HepG2 (cell line): ENCODE measurements around the gene NINJ2. TPM values are rescaled to one million over a fixed set of nuclear protein-coding genes. Genes with fewer than 3 reads are reported as not detected.

ENCODE experiments used
- ATAC-seq: fragments of 200-7000 bp; cut with Tn5 transposase; 3 replicates; pipeline ENCODE4 v1.9.1; 2020; ENCODE audit warnings: mild to moderate bottlenecking, moderate library complexity
- BruUV-seq: library from RNA; stranded (reverse); fragments of 400-500 nt; replicated peaks from 2 replicates; lab custom pipeline; 2021; lab: Mats Ljungman, UMichigan
- CTCF ChIA-PET: fragments of 300-600 bp; formaldehyde crosslinking; extraction: SDS; loops from one replicate; lab custom pipeline; 2021; ENCODE audit warnings: low total read pairs, inconsistent platforms, low intra/inter-chr PET ratio; lab: Yijun Ruan, JAX
- POLR2A ChIA-PET: fragments of 350-600 bp; sonication (Branson Sonifier 250); formaldehyde crosslinking; loops from one replicate; lab custom pipeline; 2020; ENCODE audit warnings: antibody characterized with exemption, inconsistent platforms; lab: Yijun Ruan, JAX
- DNase-seq: peaks from one replicate; pipeline ENCODE4 v3.0.0-alpha.2; 2015; ENCODE audit warnings: low spot score
- FAIRE-seq: peaks from 3 replicates; lab custom pipeline; 2011; peaks lifted over from hg19 to GRCh38; lab: Jason Lieb, UNC
- H2AFZ ChIP-seq: one replicate; pipeline ENCODE4 v1.6.1; 2011; ENCODE audit warnings: low read length, inconsistent platforms
- H3K27ac ChIP-seq: fragments of 300-600 bp; 3 replicates; pipeline ENCODE4 v1.8.0; 2011; ENCODE audit warnings: mixed run types, mild to moderate bottlenecking, mixed read lengths, low read length, inconsistent platforms; ENCODE audit not compliant: insufficient read depth; ENCODE audit errors: extremely low read length
- H3K27me3 ChIP-seq, 2 experiments: fragments of 200-600 bp in 1 of 2; 2 replicates in 1 of 2; 3 replicates in 1 of 2; pipeline versions ENCODE4 v1.6.0 to v1.8.0; 2011; ENCODE audit warnings: low read length in 2 of 2, mild to moderate bottlenecking in 2 of 2, moderate library complexity in 2 of 2, inconsistent platforms in 1 of 2; ENCODE audit not compliant: insufficient read depth in 2 of 2, control insufficient read depth in 1 of 2
- H3K36me3 ChIP-seq, 2 experiments: fragments of 200-600 bp in 1 of 2; replicated peaks in 1 of 2; 2 replicates in 1 of 2; 3 replicates in 1 of 2; pipeline versions ENCODE4 v1.5.1 to v1.8.0; 2011; ENCODE audit warnings: low read length in 2 of 2, inconsistent platforms in 1 of 2; ENCODE audit not compliant: insufficient read depth in 2 of 2, control insufficient read depth in 1 of 2
- H3K4me1 ChIP-seq: 2 replicates; pipeline ENCODE4 v1.5.1; 2012; ENCODE audit warnings: low read length, inconsistent platforms; ENCODE audit not compliant: insufficient read depth
- H3K4me2 ChIP-seq: 2 replicates; pipeline ENCODE4 v1.6.0; 2011; ENCODE audit warnings: low read depth, low read length, inconsistent platforms
- H3K4me3 ChIP-seq, 3 experiments: fragments of 200-600 bp in 1 of 3; sonication (generic), shearing (Covaris generic) in 1 of 3; replicated peaks in 1 of 3; 2 replicates each; pipeline ENCODE4 v1.5.1; 2011 to 2016; ENCODE audit warnings: low read length in 3 of 3, inconsistent platforms in 2 of 3, low read depth in 2 of 3, mild to moderate bottlenecking in 2 of 3, control low read depth in 1 of 3, mixed read lengths in 1 of 3; ENCODE audit not compliant: insufficient read depth in 1 of 3
- H3K79me2 ChIP-seq: one replicate; pipeline ENCODE4 v1.6.1; 2011; ENCODE audit warnings: low read length, inconsistent platforms; ENCODE audit not compliant: insufficient read depth
- H3K9ac ChIP-seq: 2 replicates; pipeline ENCODE4 v1.6.0; 2011; ENCODE audit warnings: mild to moderate bottlenecking, low read depth, low read length, inconsistent platforms; ENCODE audit not compliant: insufficient read depth
- H3K9me3 ChIP-seq: 2 replicates; pipeline ENCODE4 v1.5.1; 2012; ENCODE audit warnings: mild to moderate bottlenecking, low read length
- H4K20me1 ChIP-seq: 2 replicates; pipeline ENCODE4 v1.6.0; 2011; ENCODE audit warnings: inconsistent platforms, mild to moderate bottlenecking, low read length, moderate library complexity; ENCODE audit not compliant: insufficient read depth
- CREBL2 ChIP-seq: sonication (generic); formaldehyde crosslinking; IDR thresholded peaks from 2 replicates; pipeline ENCODE4 v1.8.1; 2023; ENCODE audit warnings: missing genetic modification reagents, mild to moderate bottlenecking, borderline replicate concordance
- FOSL2 ChIP-seq: sonication (generic); formaldehyde crosslinking; IDR thresholded peaks from 2 replicates; pipeline ENCODE4 v1.4.0; 2020; ENCODE audit warnings: missing genetic modification reagents
- FOXP1 ChIP-seq, 2 experiments: fragments of 450-650 bp in 1 of 2; IDR thresholded peaks; 2 replicates each; pipeline ENCODE4 v1.6.1; 2017 to 2018; ENCODE audit warnings: antibody characterized with exemption in 1 of 2
- GRHL1 ChIP-seq: sonication (generic); formaldehyde crosslinking; conservative IDR thresholded peaks from 2 replicates; pipeline ENCODE4 v1.8.0; 2022; ENCODE audit warnings: missing genetic modification reagents
- NR1H2 ChIP-seq: sonication (generic); formaldehyde crosslinking; IDR thresholded peaks from 2 replicates; pipeline ENCODE4 v1.8.1; 2022; ENCODE audit warnings: low read depth, missing genetic modification reagents, borderline replicate concordance
- SKI ChIP-seq: fragments of 450-650 bp; IDR thresholded peaks from one replicate; pipeline ENCODE4 v1.6.1; 2018; ENCODE audit warnings: mild to moderate bottlenecking; ENCODE audit not compliant: partially characterized antibody
- SOX5 ChIP-seq: IDR thresholded peaks from 2 replicates; pipeline ENCODE4 v1.6.1; 2016; ENCODE audit warnings: borderline replicate concordance
- YY1 ChIP-seq: IDR thresholded peaks from 2 replicates; pipeline ENCODE4 v1.6.1; 2011; ENCODE audit warnings: low read length, low read depth, moderate library complexity, mild to moderate bottlenecking; ENCODE audit not compliant: insufficient read depth, insufficient replicate concordance
- ZBTB21 ChIP-seq: sonication (generic); formaldehyde crosslinking; IDR thresholded peaks from 2 replicates; pipeline ENCODE4 v1.4.0; 2020; ENCODE audit warnings: missing genetic modification reagents
- WGBS: methylation state at CpG from one replicate; pipeline ENCODE4 v1.1.6; 2017; ENCODE audit warnings: low lambda C conversion rate; 5-methylcytosine and 5-hydroxymethylcytosine counted together
- in situ Hi-C: cut with HindIII; loops from 2 replicates; pipeline ENCODE4 v1.10.0; 2017; ENCODE audit warnings: low pct_unique_long_range_greater_than_20kb; ENCODE audit not compliant: extremely low pct_ligation_motif_present
- intact Hi-C: fragments of 100-400 bp; cut with micrococcal nuclease; formaldehyde crosslinking; loops from one replicate; pipeline ENCODE4 v1.10.0; 2022; ENCODE audit not compliant: unreplicated experiment
- polyA plus RNA-seq, 8 experiments: library from polyadenylated mRNA; depleted of rRNA in 3 of 8; stranded (reverse) in 7 of 8; unstranded in 1 of 8; fragments of >200 nt; fragmentation: Illumina TruSeq in 4 of 8; extraction: Trizol in 4 of 8; gene quantifications; 2 replicates each; pipeline versions ENCODE4 v1.2.1 to v1.2.3, GENCODE V29; 2011 to 2016; ENCODE audit warnings: low read depth in 4 of 8, missing spikeins in 1 of 8, mixed read lengths in 1 of 8; ENCODE audit not compliant: insufficient read depth in 1 of 8
- total RNA-seq, 5 experiments: library from RNA; depleted of rRNA; stranded (reverse); fragments of >200 nt; fragmentation: Illumina TruSeq; extraction: Trizol; gene quantifications; 2 replicates each; pipeline ENCODE4 v1.2.3, GENCODE V29; 2016; ENCODE audit warnings: low read depth in 1 of 5

The NINJ2 gene
- total and polyA plus RNA-seq, 2 of the 13 experiments (the other 11 are each of a cell fraction or from before 2014, with no cell fraction given): 0.62 to 3.8 TPM

- no peak for TF ChIP-seq GRHL1 (CRISPR knock-in tag)
- TF ChIP-seq ZBTB21 (CRISPR knock-in tag): no peak
- no peak for TF ChIP-seq FOXP1 (IDR thresholded peaks at IDR 0.05)
- TF ChIP-seq FOXP1 (CRISPR knock-in tag; IDR thresholded peaks at IDR 0.05): no peak
These were observed 103.9 kb downstream of the NINJ2 start (continued) for GRCh38 chr12:559208-559905.

- H3K79me2 ChIP-seq: no peaks in the 10 kb centered on the region
- no peak overlapping the region for H3K27ac ChIP-seq
- POLR2A ChIA-PET: no interaction called here
- BruUV-seq: no TSS peak
- ATAC-seq (no peak), DNase-seq (no peak), FAIRE-seq (no peak)
- 80% methylated on average over 1 of the region's 4 CpGs for WGBS
- peaks cover 23% of the 10 kb centered on the region for H3K4me1 ChIP-seq
- no peaks in the 10 kb centered on the region for H4K20me1 ChIP-seq
- H3K9ac ChIP-seq: no peak overlapping the region
- no peaks in the 10 kb centered on the region for H3K36me3 ChIP-seq
- no peak overlapping the region for H2AFZ ChIP-seq
- no peak overlapping the region for H3K4me2 ChIP-seq
- intact Hi-C loops: no loop called here
- CTCF ChIA-PET: no interaction called here
- H3K4me3 ChIP-seq: no peak overlapping the region
- peaks cover 3 to 6% of the 10 kb centered on the region in 2 experiments; a peak in 2 of 5 replicates for H3K27me3 ChIP-seq
- no peaks in the 10 kb centered on the region for H3K9me3 ChIP-seq
- no peak for TF ChIP-seq YY1
- TF ChIP-seq SKI: no peak
- no peak for TF ChIP-seq SOX5 (CRISPR knock-in tag)
- no peak for TF ChIP-seq NR1H2
- no peak for TF ChIP-seq CREBL2
- no peak for TF ChIP-seq FOSL2 (CRISPR knock-in tag)
- TF ChIP-seq, all 625 proteins: peak for 0
- in situ Hi-C loops: loop anchor here (25.0 kb wide), 2 partner anchors 529 to 1029 kb away; partner anchors contain the start of gene FBXL14
These were observed 104.7 kb downstream of the NINJ2 start for GRCh38 chr12:558580-558979.
